MCF 10A (cell line): ENCODE data around the gene GATAD2A. TPM values are rescaled to one million over a fixed set of nuclear protein-coding genes. Genes with fewer than 3 reads are reported as not detected.
"Not testable (repeated sequence)": the region's sequence is repeated elsewhere in the genome, so short reads cannot be mapped to it uniquely, and the experiment has no call there.

Source experiments
- BruUV-seq: library from RNA; stranded (reverse); fragments of 400-500 nt; replicated peaks from 2 replicates; lab custom pipeline; 2021; lab: Mats Ljungman, UMichigan
- CTCF ChIA-PET: fragments of 300-600 bp; sonication (Branson Sonifier 250); formaldehyde crosslinking; extraction: SDS; loops from one replicate; lab custom pipeline; 2021; ENCODE audit warnings: antibody characterized with exemption, inconsistent platforms; lab: Yijun Ruan, JAX
- POLR2A ChIA-PET: fragments of 300-600, 350-650 bp; sonication (Branson Sonifier 250); formaldehyde crosslinking; extraction: SDS; loops from one replicate; lab custom pipeline; 2020; ENCODE audit warnings: antibody characterized with exemption, inconsistent platforms; lab: Yijun Ruan, JAX
- DNase-seq: peaks from one replicate; pipeline ENCODE4 v3.0.0-alpha.2; 2018; ENCODE audit not compliant: unreplicated experiment
- H3K27ac Mint-ChIP-seq: one replicate; pipeline ENCODE4 v1.8.0; 2022; ENCODE audit warnings: mild to moderate bottlenecking, low read depth, mixed read lengths; ENCODE audit not compliant: unreplicated experiment
- H3K27me3 Mint-ChIP-seq: one replicate; pipeline ENCODE4 v1.8.0; 2022; ENCODE audit warnings: mixed read lengths; ENCODE audit not compliant: insufficient read depth, unreplicated experiment
- H3K36me3 Mint-ChIP-seq: one replicate; pipeline ENCODE4 v1.8.0; 2022; ENCODE audit warnings: mild to moderate bottlenecking, moderate library complexity, mixed read lengths; ENCODE audit not compliant: insufficient read depth, unreplicated experiment
- H3K4me1 Mint-ChIP-seq: one replicate; pipeline ENCODE4 v1.8.0; 2022; ENCODE audit warnings: mixed read lengths; ENCODE audit not compliant: insufficient read depth, unreplicated experiment
- H3K4me3 Mint-ChIP-seq: one replicate; pipeline ENCODE4 v1.8.0; 2022; ENCODE audit warnings: mild to moderate bottlenecking, moderate library complexity, mixed read lengths; ENCODE audit not compliant: unreplicated experiment
- H3K9me3 Mint-ChIP-seq: one replicate; pipeline ENCODE4 v1.8.0; 2022; ENCODE audit warnings: mixed read lengths; ENCODE audit not compliant: unreplicated experiment
- intact Hi-C: fragments of 100-400 bp; cut with micrococcal nuclease; formaldehyde crosslinking; loops from 2 replicates; pipeline ENCODE4 v1.14.1; 2022
- total RNA-seq: library from RNA; stranded (reverse); gene quantifications from 2 replicates; pipeline ENCODE4 v1.2.3, GENCODE V29; 2022
- TF ChIP-seq, protein P1 (sequence below): fragments of 200-600 bp; IDR thresholded peaks from one replicate; pipeline ENCODE4 v1.8.0; 2022; ENCODE audit warnings: antibody characterized with exemption, mild to moderate bottlenecking; ENCODE audit not compliant: unreplicated experiment

GATAD2A gene
- total RNA-seq, 1 experiment from 2014 or later: 91.5 TPM

DNA sequence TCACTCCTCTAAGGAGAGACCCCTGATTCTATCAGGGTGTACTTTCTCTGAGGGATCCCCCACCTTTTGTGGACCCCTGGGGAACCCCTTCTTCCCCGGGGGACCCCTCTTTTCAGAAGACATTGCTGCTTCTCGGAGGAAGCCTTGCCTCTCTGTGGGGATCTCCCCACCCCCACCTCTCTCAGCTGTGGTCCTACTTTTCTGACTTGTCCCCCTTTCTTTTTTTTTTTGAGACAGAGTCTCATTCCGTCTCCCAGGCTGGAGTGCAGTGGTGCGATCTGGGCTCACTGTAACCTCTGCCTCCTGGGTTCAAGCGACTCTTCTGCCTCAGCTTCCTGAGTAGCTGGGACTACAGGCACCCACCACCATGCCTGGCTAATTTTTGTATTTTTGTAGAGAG, 18.4 kb upstream of the GATAD2A start:
- CTCF ChIA-PET: no interaction called here
- intact Hi-C loops: loop anchor here (5.0 kb wide), 1 partner anchor 105 kb away; no protein-coding TSS in a partner anchor

DNA sequence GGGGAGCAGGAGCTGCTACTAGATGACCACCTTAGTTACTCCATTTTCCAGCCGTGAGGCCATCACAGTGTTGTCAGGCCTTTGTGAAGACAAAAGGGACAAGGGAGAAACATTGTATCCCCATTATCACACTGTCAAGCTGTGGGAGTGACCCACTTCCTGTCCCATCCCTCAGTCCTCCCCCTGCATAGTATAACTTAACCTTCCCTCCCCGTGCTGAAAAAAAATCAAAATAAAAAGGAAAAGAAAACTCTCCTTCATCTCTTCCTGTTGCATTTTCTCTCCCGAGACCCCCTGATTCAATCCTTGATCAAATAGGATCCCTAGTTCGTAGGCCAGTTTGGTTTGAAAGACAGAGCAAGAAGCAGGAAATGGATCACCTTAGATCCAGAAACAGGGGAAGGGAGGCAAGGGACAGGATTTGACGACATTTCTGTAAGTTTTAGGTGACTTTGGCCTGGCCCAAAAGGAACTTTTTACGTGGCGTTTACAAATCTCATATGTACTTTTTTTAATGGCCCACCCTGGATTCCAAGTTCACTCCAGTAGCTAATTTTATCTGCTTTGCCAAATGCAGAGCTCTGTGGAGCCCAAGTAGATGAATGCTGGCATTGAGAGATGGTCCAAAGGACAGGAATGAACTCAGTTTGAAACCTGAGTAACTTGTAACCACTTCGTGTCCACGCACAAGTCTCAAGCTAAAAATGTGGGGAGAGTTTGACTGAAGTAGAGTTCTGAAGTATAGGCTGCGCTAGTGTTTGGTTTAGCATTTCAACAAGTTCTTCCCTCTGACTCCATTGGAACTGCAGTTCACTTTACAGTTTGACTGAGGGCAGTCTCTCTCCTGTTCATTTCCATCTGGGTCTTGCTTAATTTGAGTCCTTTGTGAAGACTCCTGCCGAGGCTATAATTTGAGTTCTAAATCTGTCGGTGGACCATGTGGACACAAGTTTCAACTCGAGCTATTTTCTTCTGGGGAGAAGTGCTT, 16.6 kb upstream of the GATAD2A start:
- Mint-ChIP-seq H3K27ac (peak overlapping the region; percentile 25), H3K36me3 (peaks cover 13% of the 10 kb centered on the region), H3K4me3 (no peak overlapping the region), H3K27me3 (no peaks in the 10 kb centered on the region), H3K9me3 (no peaks in the 10 kb centered on the region), H3K4me1 (peaks cover 43% of the 10 kb centered on the region)
- ChIA-PET CTCF (interaction anchor here (0.6 to 1.6 kb wide), 5 partner anchors 10 to 101 kb away, joined by 3 to 6 read pairs (median 3); no protein-coding TSS in a partner anchor), POLR2A (interaction anchor here (1.6 to 2.4 kb wide), 2 partner anchors 15 to 18 kb away, joined by 3 to 11 read pairs; no protein-coding TSS in a partner anchor)
- TF ChIP-seq, protein P1, sequence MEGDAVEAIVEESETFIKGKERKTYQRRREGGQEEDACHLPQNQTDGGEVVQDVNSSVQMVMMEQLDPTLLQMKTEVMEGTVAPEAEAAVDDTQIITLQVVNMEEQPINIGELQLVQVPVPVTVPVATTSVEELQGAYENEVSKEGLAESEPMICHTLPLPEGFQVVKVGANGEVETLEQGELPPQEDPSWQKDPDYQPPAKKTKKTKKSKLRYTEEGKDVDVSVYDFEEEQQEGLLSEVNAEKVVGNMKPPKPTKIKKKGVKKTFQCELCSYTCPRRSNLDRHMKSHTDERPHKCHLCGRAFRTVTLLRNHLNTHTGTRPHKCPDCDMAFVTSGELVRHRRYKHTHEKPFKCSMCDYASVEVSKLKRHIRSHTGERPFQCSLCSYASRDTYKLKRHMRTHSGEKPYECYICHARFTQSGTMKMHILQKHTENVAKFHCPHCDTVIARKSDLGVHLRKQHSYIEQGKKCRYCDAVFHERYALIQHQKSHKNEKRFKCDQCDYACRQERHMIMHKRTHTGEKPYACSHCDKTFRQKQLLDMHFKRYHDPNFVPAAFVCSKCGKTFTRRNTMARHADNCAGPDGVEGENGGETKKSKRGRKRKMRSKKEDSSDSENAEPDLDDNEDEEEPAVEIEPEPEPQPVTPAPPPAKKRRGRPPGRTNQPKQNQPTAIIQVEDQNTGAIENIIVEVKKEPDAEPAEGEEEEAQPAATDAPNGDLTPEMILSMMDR: no peak
- intact Hi-C loops: loop anchor here (5.0 kb wide), 1 partner anchor 103 kb away; no protein-coding TSS in a partner anchor
- no TSS peak for BruUV-seq
- DNase-seq: no peak

More for the DNA sequence above, 18.4 kb upstream of the GATAD2A start:
- H3K4me3 Mint-ChIP-seq: peak overlapping the region; percentile 95
- no peaks in the 10 kb centered on the region for H3K9me3 Mint-ChIP-seq
- DNase-seq: no peak
- no peaks in the 10 kb centered on the region for H3K27me3 Mint-ChIP-seq
- POLR2A ChIA-PET: interaction anchor here (1.6 kb wide), 1 partner anchor 20 kb away, joined by 3 read pairs; no protein-coding TSS in a partner anchor
- TF ChIP-seq, protein P1: no peak
- H3K4me1 Mint-ChIP-seq: peaks cover 43% of the 10 kb centered on the region
- peaks cover 13% of the 10 kb centered on the region for H3K36me3 Mint-ChIP-seq
- H3K27ac Mint-ChIP-seq: peak overlapping the region; percentile 98
- BruUV-seq: no TSS peak

DNA sequence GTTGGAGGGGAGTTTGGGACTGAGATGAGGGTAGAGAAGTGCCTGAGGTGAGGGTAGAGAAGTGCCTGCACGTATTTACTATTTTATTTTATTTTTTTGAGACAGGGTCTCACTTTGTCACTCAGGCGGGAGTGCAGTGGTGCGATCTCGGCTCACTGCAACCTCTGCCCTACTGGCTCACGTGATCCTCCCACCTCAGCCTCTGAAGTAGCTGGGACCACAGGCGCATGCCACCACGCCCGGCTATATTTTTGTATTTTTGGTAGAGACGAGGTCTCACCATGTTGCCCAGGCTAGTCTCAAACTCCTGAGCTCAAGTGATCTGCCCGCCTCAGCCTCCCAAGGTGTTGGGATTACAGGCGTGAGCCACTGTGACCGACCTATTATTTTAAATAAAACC, 15.8 kb upstream of the GATAD2A start:
- Mint-ChIP-seq H3K4me1 (peaks cover 46% of the 10 kb centered on the region), H3K27ac (peak overlapping the region; percentile 25), H3K36me3 (peaks cover 18% of the 10 kb centered on the region)
- H3K27me3 Mint-ChIP-seq, H3K9me3 Mint-ChIP-seq, H3K4me3 Mint-ChIP-seq, DNase-seq, BruUV-seq: not testable (repeated sequence)
- ChIA-PET CTCF (interaction anchor here (0.8 to 1.6 kb wide), 3 partner anchors 9 to 101 kb away, joined by 3 to 6 read pairs (median 3); no protein-coding TSS in a partner anchor), POLR2A (interaction anchor here (2.4 kb wide), 1 partner anchor 14 kb away, joined by 11 read pairs; no protein-coding TSS in a partner anchor)
- intact Hi-C loops: loop anchor here (5.0 kb wide), 1 partner anchor 103 kb away; no protein-coding TSS in a partner anchor

GRCh38 chr19:19394333-19394732, 11.1 kb upstream of the GATAD2A start:
- BruUV-seq, H3K4me3 Mint-ChIP-seq, H3K27ac Mint-ChIP-seq, DNase-seq, intact Hi-C loops, H3K36me3 Mint-ChIP-seq, H3K27me3 Mint-ChIP-seq, H3K9me3 Mint-ChIP-seq: not testable (repeated sequence)
- CTCF ChIA-PET: interaction anchor here (1.0 to 2.1 kb wide), 2 partner anchors 10 to 96 kb away, joined by 3 to 10 read pairs; no protein-coding TSS in a partner anchor
- POLR2A ChIA-PET: interaction anchor here (0.8 to 1.6 kb wide), 2 partner anchors 9 kb away, joined by 3 to 4 read pairs; no protein-coding TSS in a partner anchor
- H3K4me1 Mint-ChIP-seq: peaks cover 26% of the 10 kb centered on the region
